Thoracic aorta (tissue), 2 donors: ENCODE measurements around the gene FADS2. TPM values are rescaled to one million over a fixed set of nuclear protein-coding genes. Genes with fewer than 3 reads are reported as not detected.

Experiments used
- ATAC-seq: fragments of 150-250 bp; one replicate; pipeline ENCODE4 v1.8.0; 2017; ENCODE audit warnings: low read depth; ENCODE audit not compliant: insufficient number of reproducible peaks, low FRiP score
- DNase-seq: peaks from one replicate; pipeline ENCODE4 v3.0.0-alpha.2; 2020; ENCODE audit warnings: low spot score
- H3K27ac ChIP-seq, 2 donors: fragments of 200-600 bp; sonication (generic); 1 replicate in 1 of 2; 2 replicates in 1 of 2; pipeline ENCODE4 v1.5.1; 2016; ENCODE audit warnings: mild to moderate bottlenecking in 2 of 2, moderate library complexity in 2 of 2
- H3K27me3 ChIP-seq: fragments of 200-600 bp; sonication (generic); replicated peaks from 2 replicates; pipeline ENCODE4 v1.6.0; 2016; ENCODE audit warnings: mild to moderate bottlenecking; ENCODE audit not compliant: insufficient read depth
- H3K36me3 ChIP-seq: fragments of 200-600 bp; sonication (generic); one replicate; pipeline ENCODE4 v1.5.1; 2016
- H3K4me1 ChIP-seq, 2 donors: fragments of 200-600 bp; sonication (generic); 1 replicate in 1 of 2; 2 replicates in 1 of 2; pipeline versions ENCODE4 v1.5.1 to v1.6.0; 2016; ENCODE audit warnings: low read depth in 2 of 2, mild to moderate bottlenecking in 1 of 2; ENCODE audit not compliant: control insufficient read depth in 1 of 2
- H3K4me3 ChIP-seq: fragments of 200-600 bp; sonication (generic); 2 replicates; pipeline ENCODE4 v1.5.1; 2016; ENCODE audit warnings: mild to moderate bottlenecking
- H3K9me3 ChIP-seq: fragments of 200-600 bp; sonication (generic); 2 replicates; pipeline ENCODE4 v1.5.1; 2016
- CTCF ChIP-seq: fragments of 200-600 bp; sonication (generic); IDR thresholded peaks from one replicate; pipeline ENCODE4 v1.5.1; 2019; ENCODE audit warnings: antibody characterized with exemption
- total RNA-seq, 2 donors: library from RNA; depleted of rRNA; stranded (reverse); fragments of >200 nt; gene quantifications; one replicate each; pipeline versions ENCODE4 v1.1.0 to v1.2.3, GENCODE V29; 2016

FADS2 gene
- total RNA-seq, 2 donors from 2014 or later = 89.2 to 234 TPM

- peaks cover 8 to 37% of the 10 kb centered on the region in 2 donors for H3K4me1 ChIP-seq
- H3K27ac ChIP-seq = peak overlapping the region; percentile 63 to 72
- ATAC-seq (peak; percentile 81), DNase-seq (peak; percentile 48)
- peaks cover under 1% of the 10 kb centered on the region for H3K36me3 ChIP-seq
- H3K4me3 ChIP-seq = peak overlapping the region; percentile 21
- H3K27me3 ChIP-seq = no peaks in the 10 kb centered on the region
- H3K9me3 ChIP-seq = no peaks in the 10 kb centered on the region
- peak; percentile 94 for TF ChIP-seq CTCF
These were observed 43.1 kb downstream of the FADS2 start for GRCh38 chr11:61871158-61871597.

- H3K27me3 ChIP-seq = no peaks in the 10 kb centered on the region
- DNase-seq (no peak), ATAC-seq (no peak)
- H3K4me1 ChIP-seq = peaks cover 8 to 37% of the 10 kb centered on the region in 2 donors
- TF ChIP-seq CTCF = no peak
- no peak overlapping the region for H3K27ac ChIP-seq
- no peaks in the 10 kb centered on the region for H3K9me3 ChIP-seq
- H3K4me3 ChIP-seq = no peak overlapping the region
- H3K36me3 ChIP-seq = peaks cover 16% of the 10 kb centered on the region
These were observed 45.0 kb downstream of the FADS2 start for GRCh38 chr11:61872935-61873565.

- H3K4me1 ChIP-seq = peaks cover 8 to 37% of the 10 kb centered on the region in 2 donors
- DNase-seq (no peak), ATAC-seq (no peak)
- H3K27me3 ChIP-seq = no peaks in the 10 kb centered on the region
- H3K36me3 ChIP-seq = peaks cover 23% of the 10 kb centered on the region
- peak overlapping the region in 1 of 2 donors; percentile 49 for H3K27ac ChIP-seq
- no peak for TF ChIP-seq CTCF
- H3K9me3 ChIP-seq = no peaks in the 10 kb centered on the region
- H3K4me3 ChIP-seq = no peak overlapping the region
These were observed 45.7 kb downstream of the FADS2 start for GRCh38 chr11:61873588-61874376.

DNA sequence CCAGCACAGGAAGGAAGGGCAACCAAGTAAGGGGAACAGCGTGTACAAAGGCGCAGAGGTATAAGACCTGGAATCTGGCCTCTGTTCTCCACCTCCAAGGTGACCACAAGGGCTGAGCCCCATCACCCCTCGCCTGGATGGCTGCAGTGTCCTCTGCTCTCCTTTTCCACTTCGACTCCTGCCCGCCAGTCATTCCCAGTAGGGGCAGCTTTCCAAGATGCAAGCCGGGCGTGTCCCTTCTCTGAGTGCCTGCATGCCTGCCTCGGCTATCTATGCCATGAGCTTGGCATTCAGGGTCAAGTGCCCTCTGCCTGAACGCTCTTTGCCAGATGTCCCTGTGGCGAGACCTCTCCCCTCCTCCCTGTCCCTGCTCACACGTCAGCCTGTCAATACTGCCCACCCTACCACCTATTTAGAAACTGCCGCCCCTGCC is 46.3 kb downstream of the FADS2 start:
- ATAC-seq (no peak), DNase-seq (no peak)
- peak overlapping the region in 1 of 2 donors; percentile 49 for H3K27ac ChIP-seq
- H3K9me3 ChIP-seq = no peaks in the 10 kb centered on the region
- TF ChIP-seq CTCF = no peak
- H3K4me1 ChIP-seq = peaks cover 8 to 37% of the 10 kb centered on the region in 2 donors
- no peaks in the 10 kb centered on the region for H3K27me3 ChIP-seq
- peaks cover 29% of the 10 kb centered on the region for H3K36me3 ChIP-seq
- H3K4me3 ChIP-seq = no peak overlapping the region

DNA sequence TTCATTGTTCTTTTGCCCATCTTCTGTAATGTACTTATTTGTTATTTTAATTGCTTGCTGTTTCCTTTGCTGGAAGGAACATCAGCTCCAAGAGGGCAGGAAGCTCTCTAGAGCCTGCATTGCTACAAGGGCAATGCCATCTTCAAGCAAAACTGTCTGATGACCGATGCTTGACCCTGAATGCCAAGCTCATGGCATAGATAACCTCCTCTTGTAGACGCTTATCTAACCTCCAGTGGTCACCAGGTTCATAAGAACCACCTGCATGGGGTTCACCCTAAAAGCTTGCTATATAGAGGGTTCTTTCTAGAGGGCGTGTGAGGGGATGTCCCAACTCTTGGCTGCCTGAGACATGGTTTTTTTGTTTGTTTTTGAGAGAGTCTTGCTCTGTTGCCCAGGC is 46.8 kb downstream of the FADS2 start:
- Histone ChIP-seq H3K9me3 (no peaks in the 10 kb centered on the region), H3K27me3 (no peaks in the 10 kb centered on the region), H3K36me3 (peaks cover 33% of the 10 kb centered on the region), H3K4me3 (no peak overlapping the region), H3K27ac (peak overlapping the region in 1 of 2 donors; percentile 49), H3K4me1 (peaks cover 8 to 37% of the 10 kb centered on the region in 2 donors)
- TF ChIP-seq CTCF = no peak
- no peak for ATAC-seq
- DNase-seq = no peak
